CD14-positive monocyte (primary cell): Measurements from ENCODE around the gene MED9. TPM values are rescaled to one million over a fixed set of nuclear protein-coding genes. Genes with fewer than 3 reads are reported as not detected.

Source experiments
- DNase-seq, 3 donors: peaks; one replicate each; pipeline ENCODE4 v3.0.0-alpha.2; 2011 to 2022
- H2AFZ ChIP-seq: 2 replicates; pipeline ENCODE4 v1.6.0; 2012; ENCODE audit warnings: mild to moderate bottlenecking, low read depth, low read length, inconsistent platforms; ENCODE audit not compliant: insufficient read depth, poor library complexity, severe bottlenecking
- H3K27ac ChIP-seq, 2 donors: 1 replicate in 1 of 2; 2 replicates in 1 of 2; pipeline ENCODE4 v1.5.1; 2012 to 2013; ENCODE audit warnings: low read length in 2 of 2, control low read depth in 1 of 2, inconsistent platforms in 1 of 2, low read depth in 1 of 2, mild to moderate bottlenecking in 1 of 2
- H3K27me3 ChIP-seq, 2 donors: one replicate each; pipeline versions ENCODE4 v1.6.0 to v1.6.1; 2011 to 2013; ENCODE audit warnings: low read length in 2 of 2; ENCODE audit not compliant: control insufficient read depth in 2 of 2, insufficient read depth in 2 of 2
- H3K36me3 ChIP-seq, 2 donors: replicated peaks in 1 of 2; 1 replicate in 1 of 2; 2 replicates in 1 of 2; pipeline versions ENCODE4 v1.5.1 to v1.6.1; 2012 to 2013; ENCODE audit warnings: low read length in 2 of 2, control low read depth in 1 of 2, inconsistent platforms in 1 of 2, mild to moderate bottlenecking in 1 of 2; ENCODE audit not compliant: insufficient read depth in 2 of 2, control insufficient read depth in 1 of 2
- H3K4me1 ChIP-seq, 2 donors: 1 replicate in 1 of 2; 2 replicates in 1 of 2; pipeline versions ENCODE4 v1.5.1 to v1.6.1; 2012 to 2013; ENCODE audit warnings: low read length in 2 of 2, control low read depth in 1 of 2, inconsistent platforms in 1 of 2, mild to moderate bottlenecking in 1 of 2, moderate library complexity in 1 of 2; ENCODE audit not compliant: insufficient read depth in 2 of 2, control insufficient read depth in 1 of 2
- H3K4me2 ChIP-seq: replicated peaks from 2 replicates; pipeline ENCODE3; 2012; ENCODE audit warnings: low read length, moderate library complexity, mild to moderate bottlenecking; ENCODE audit not compliant: poor library complexity, severe bottlenecking; ENCODE audit errors: extremely low read depth
- H3K4me3 ChIP-seq, 3 experiments: fragments of 200-600 bp in 1 of 3; sonication (generic) in 1 of 3; replicated peaks in 1 of 3; 1 replicate in 2 of 3; 2 replicates in 1 of 3; pipeline ENCODE4 v1.5.1; 2011 to 2013; ENCODE audit warnings: low read length in 3 of 3, mild to moderate bottlenecking in 3 of 3, control low read depth in 2 of 3, low read depth in 2 of 3, inconsistent platforms in 1 of 3, moderate library complexity in 1 of 3
- H3K79me2 ChIP-seq: 2 replicates; pipeline ENCODE4 v1.6.0; 2012; ENCODE audit warnings: mild to moderate bottlenecking, control low read depth, inconsistent platforms, low read length, moderate library complexity; ENCODE audit not compliant: insufficient read depth
- H3K9ac ChIP-seq: 2 replicates; pipeline ENCODE4 v1.6.0; 2017; ENCODE audit warnings: low read length, mild to moderate bottlenecking; ENCODE audit not compliant: insufficient read depth, poor library complexity, severe bottlenecking
- H3K9me3 ChIP-seq, 2 donors: replicated peaks in 1 of 2; 1 replicate in 1 of 2; 2 replicates in 1 of 2; pipeline versions ENCODE4 v1.5.1 to v1.6.1; 2012 to 2013; ENCODE audit warnings: low read length in 2 of 2, control low read depth in 1 of 2; ENCODE audit not compliant: control insufficient read depth in 1 of 2, insufficient read depth in 1 of 2
- H4K20me1 ChIP-seq: 2 replicates; pipeline ENCODE4 v1.6.0; 2012; ENCODE audit warnings: mild to moderate bottlenecking, low read length, control low read depth, moderate library complexity; ENCODE audit not compliant: insufficient read depth
- H3K27ac Mint-ChIP-seq, 7 donors: one replicate each; pipeline ENCODE4 v1.8.0; 2020; ENCODE audit warnings: mild to moderate bottlenecking in 7 of 7, mixed read lengths in 7 of 7, moderate library complexity in 6 of 7, inconsistent platforms in 2 of 7
- H3K27me3 Mint-ChIP-seq, 3 donors: one replicate each; pipeline ENCODE4 v1.8.0; 2021 to 2022; ENCODE audit warnings: low read depth in 3 of 3, mild to moderate bottlenecking in 3 of 3, mixed read lengths in 3 of 3, moderate library complexity in 3 of 3, inconsistent platforms in 1 of 3
- H3K36me3 Mint-ChIP-seq, 2 donors: one replicate each; pipeline ENCODE4 v1.8.0; 2020; ENCODE audit warnings: mixed read lengths in 2 of 2, inconsistent platforms in 1 of 2, mild to moderate bottlenecking in 1 of 2
- H3K4me1 Mint-ChIP-seq: one replicate; pipeline ENCODE4 v1.8.0; 2020; ENCODE audit warnings: mild to moderate bottlenecking, mixed read lengths
- H3K4me3 Mint-ChIP-seq, 2 donors: one replicate each; pipeline ENCODE4 v1.8.0; 2020; ENCODE audit warnings: mild to moderate bottlenecking in 2 of 2, mixed read lengths in 2 of 2, moderate library complexity in 1 of 2
- H3K9me3 Mint-ChIP-seq, 7 donors: one replicate each; pipeline ENCODE4 v1.8.0; 2020 to 2022; ENCODE audit warnings: mixed read lengths in 7 of 7, mild to moderate bottlenecking in 6 of 7, moderate library complexity in 6 of 7, inconsistent platforms in 2 of 7
- WGBS: methylation state at CpG from one replicate; pipeline ENCODE4 v1.1.5; 2013; ENCODE audit warnings: missing lambda C conversion rate; ENCODE audit not compliant: insufficient coverage; 5-methylcytosine and 5-hydroxymethylcytosine counted together
- intact Hi-C, 2 donors: fragments of 100-400 bp; cut with micrococcal nuclease; formaldehyde crosslinking; loops; one replicate each; pipeline versions ENCODE4 v1.15.0 to v1.15.1; 2023
- polyA plus RNA-seq, 3 donors: library from polyadenylated mRNA; depleted of rRNA in 1 of 3; unstranded in 2 of 3; stranded (reverse) in 1 of 3; fragments of 300-500 nt in 2 of 3; fragments of >200 nt in 1 of 3; fragmentation: Illumina TruSeq in 2 of 3; gene quantifications; 1 replicate in 2 of 3; 2 replicates in 1 of 3; pipeline ENCODE4 v1.2.3, GENCODE V29; 2012 to 2021
- TF ChIP-seq, protein P1 (sequence below): fragments of 200-600 bp; IDR thresholded peaks from one replicate; pipeline ENCODE4 v1.8.0; 2022; ENCODE audit warnings: antibody characterized with exemption, mild to moderate bottlenecking

Gene MED9
- polyA plus RNA-seq, 3 donors, result 5.6 to 6.9 (median 6.1) TPM

- Histone ChIP-seq H3K9me3 (no peaks in the 10 kb centered on the region), H3K4me1 (no peaks in the 10 kb centered on the region), H3K79me2 (no peaks in the 10 kb centered on the region), H3K36me3 (no peaks in the 10 kb centered on the region), H3K27me3 (no peaks in the 10 kb centered on the region), H3K4me2 (no peak overlapping the region), H4K20me1 (no peaks in the 10 kb centered on the region), H3K27ac (no peak overlapping the region), H3K9ac (no peak overlapping the region), H2AFZ (no peak overlapping the region), H3K4me3 (no peak overlapping the region)
- WGBS, result 94% methylated on average over 17 of the region's 22 CpGs
- Mint-ChIP-seq H3K4me3 (no peak overlapping the region), H3K9me3 (peaks cover 0 to 2% (median 0%) of the 10 kb centered on the region in 7 donors), H3K4me1 (peaks cover 4% of the 10 kb centered on the region), H3K36me3 (peaks cover 0 to 1% of the 10 kb centered on the region in 2 donors), H3K27me3 (peaks cover 0 to 2% (median 0%) of the 10 kb centered on the region in 3 donors), H3K27ac (no peak overlapping the region)
- intact Hi-C loops, result no loop called here
- TF ChIP-seq, protein P1, sequence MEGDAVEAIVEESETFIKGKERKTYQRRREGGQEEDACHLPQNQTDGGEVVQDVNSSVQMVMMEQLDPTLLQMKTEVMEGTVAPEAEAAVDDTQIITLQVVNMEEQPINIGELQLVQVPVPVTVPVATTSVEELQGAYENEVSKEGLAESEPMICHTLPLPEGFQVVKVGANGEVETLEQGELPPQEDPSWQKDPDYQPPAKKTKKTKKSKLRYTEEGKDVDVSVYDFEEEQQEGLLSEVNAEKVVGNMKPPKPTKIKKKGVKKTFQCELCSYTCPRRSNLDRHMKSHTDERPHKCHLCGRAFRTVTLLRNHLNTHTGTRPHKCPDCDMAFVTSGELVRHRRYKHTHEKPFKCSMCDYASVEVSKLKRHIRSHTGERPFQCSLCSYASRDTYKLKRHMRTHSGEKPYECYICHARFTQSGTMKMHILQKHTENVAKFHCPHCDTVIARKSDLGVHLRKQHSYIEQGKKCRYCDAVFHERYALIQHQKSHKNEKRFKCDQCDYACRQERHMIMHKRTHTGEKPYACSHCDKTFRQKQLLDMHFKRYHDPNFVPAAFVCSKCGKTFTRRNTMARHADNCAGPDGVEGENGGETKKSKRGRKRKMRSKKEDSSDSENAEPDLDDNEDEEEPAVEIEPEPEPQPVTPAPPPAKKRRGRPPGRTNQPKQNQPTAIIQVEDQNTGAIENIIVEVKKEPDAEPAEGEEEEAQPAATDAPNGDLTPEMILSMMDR, result no peak
- DNase-seq, result no peak
Measured at GRCh38 chr17:17528696-17529652, 52.2 kb downstream of the MED9 start.

DNA sequence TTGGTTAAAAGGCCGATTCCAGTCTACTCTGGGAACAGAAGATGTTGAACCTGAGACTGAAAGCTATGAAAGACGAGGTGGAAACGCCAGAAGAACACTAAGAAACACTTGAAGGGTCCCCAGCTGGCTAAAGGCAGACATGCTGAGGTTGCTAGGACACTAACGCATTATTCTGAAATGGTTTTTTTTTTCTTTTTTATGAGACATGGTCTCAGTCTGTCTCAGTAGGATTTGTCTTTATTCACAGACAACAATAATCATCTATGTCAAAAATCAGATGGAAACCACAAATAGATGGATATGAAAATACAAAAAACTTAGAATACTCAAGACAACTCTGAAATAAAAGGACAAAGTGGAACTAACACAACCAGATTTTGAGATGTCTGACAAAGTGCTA lies 54.4 kb downstream of the MED9 start:
- TF ChIP-seq, protein P1, result no peak
- 85% methylated on average over 2 of the region's 4 CpGs for WGBS

More for the DNA sequence above, 54.4 kb downstream of the MED9 start:
- H3K27me3 ChIP-seq, result no peaks in the 10 kb centered on the region
- H3K9ac ChIP-seq, result no peak overlapping the region
- H3K9me3 ChIP-seq, result no peaks in the 10 kb centered on the region
- no peak overlapping the region for H3K27ac Mint-ChIP-seq
- H3K4me1 ChIP-seq, result no peaks in the 10 kb centered on the region
- H3K36me3 Mint-ChIP-seq, result peaks cover 0 to 1% of the 10 kb centered on the region in 2 donors
- no peaks in the 10 kb centered on the region for H3K79me2 ChIP-seq
- no peak overlapping the region for H3K4me3 Mint-ChIP-seq
- peaks cover 4% of the 10 kb centered on the region for H3K4me1 Mint-ChIP-seq
- no peak overlapping the region for H3K4me3 ChIP-seq
- intact Hi-C loops, result no loop called here
- no peaks in the 10 kb centered on the region for H4K20me1 ChIP-seq
- H3K27ac ChIP-seq, result no peak overlapping the region
- no peak for DNase-seq
- no peaks in the 10 kb centered on the region for H3K9me3 Mint-ChIP-seq
- no peak overlapping the region for H2AFZ ChIP-seq
- peaks cover 0 to 2% (median 0%) of the 10 kb centered on the region in 3 donors for H3K27me3 Mint-ChIP-seq
- H3K4me2 ChIP-seq, result no peak overlapping the region
- H3K36me3 ChIP-seq, result no peaks in the 10 kb centered on the region
